Islet precursor cell (in vitro differentiated cells): ENCODE measurements around the gene KRT33B.
"Not testable (repeated sequence)": the region's sequence is repeated elsewhere in the genome, so short reads cannot be mapped to it uniquely, and the experiment has no call there.

Experiments used
- DNase-seq: peaks from one replicate; pipeline ENCODE4 v3.0.0-alpha.2; 2018

KRT33B gene

GRCh38 chr17:41369713-41370112 lies at the start of gene KRT33B:
Gene KRT33B (minus strand): TSS chr17:41369813. CDS start chr17:41369750, 63 bp downstream.
- no peak for DNase-seq

- no peak for DNase-seq
Measured at GRCh38 chr17:41418116-41418860, 48.7 kb upstream of the KRT33B start.

GRCh38 chr17:41417576-41418015 lies 48.0 kb upstream of the KRT33B start:
- peak; percentile 87 for DNase-seq

GRCh38 chr17:41417127-41417526 lies 47.5 kb upstream of the KRT33B start:
- DNase-seq: no peak

- no peak for DNase-seq
Measured at GRCh38 chr17:41416479-41416878, 46.9 kb upstream of the KRT33B start.

- peak; percentile 85 for DNase-seq
Measured at GRCh38 chr17:41415833-41416335, 46.3 kb upstream of the KRT33B start.

- DNase-seq: no peak
Measured at GRCh38 chr17:41415411-41415810, 45.8 kb upstream of the KRT33B start.

GRCh38 chr17:41413982-41414381 lies 44.4 kb upstream of the KRT33B start:
- DNase-seq: no peak

- no peak for DNase-seq
Measured at GRCh38 chr17:41413353-41413957, 43.8 kb upstream of the KRT33B start.

- DNase-seq: no peak
Measured at GRCh38 chr17:41411072-41411840, 41.6 kb upstream of the KRT33B start.

GRCh38 chr17:41407226-41407625 lies 37.6 kb upstream of the KRT33B start:
- DNase-seq: no peak

GRCh38 chr17:41406205-41406604 lies 36.6 kb upstream of the KRT33B start:
- DNase-seq: no peak

- DNase-seq: peak; percentile 89
Measured at GRCh38 chr17:41404024-41404671, 34.5 kb upstream of the KRT33B start.

GRCh38 chr17:41403404-41404023 lies 33.9 kb upstream of the KRT33B start:
- peak; percentile 32 for DNase-seq

- DNase-seq: peak; percentile 42
Measured at GRCh38 chr17:41402161-41402560, 32.5 kb upstream of the KRT33B start.

- peak; percentile 42 for DNase-seq
Measured at GRCh38 chr17:41396996-41397660, 27.5 kb upstream of the KRT33B start, which contains the start of gene KRT31. Gene KRT31 (minus strand): TSS chr17:41397608. CDS start chr17:41397539, 69 bp downstream.

- DNase-seq: peak; percentile 48
Measured at GRCh38 chr17:41396340-41396739, 26.7 kb upstream of the KRT33B start.

GRCh38 chr17:41395611-41396010 lies 26.0 kb upstream of the KRT33B start:
- DNase-seq: no peak

GRCh38 chr17:41395044-41395443 lies 25.4 kb upstream of the KRT33B start:
- DNase-seq: not testable (repeated sequence)

- DNase-seq: peak; percentile 24
Measured at GRCh38 chr17:41394254-41394996, 24.8 kb upstream of the KRT33B start.

- DNase-seq: peak; percentile 52
Measured at GRCh38 chr17:41393826-41394225, 24.2 kb upstream of the KRT33B start.
